Endothelial cell of umbilical vein (primary cell): ENCODE data around the gene TBX2. TPM values are rescaled to one million over a fixed set of nuclear protein-coding genes. Genes with fewer than 3 reads are reported as not detected.

Experiments
- BruUV-seq: library from RNA; stranded (reverse); fragments of 400-500 nt; replicated peaks from 2 replicates; lab custom pipeline; 2021; lab: Mats Ljungman, UMichigan
- CTCF ChIA-PET: fragments of 300-600, 350-600 bp; sonication (Branson Sonifier 250); formaldehyde crosslinking; loops from one replicate; lab custom pipeline; 2021; ENCODE audit warnings: antibody characterized with exemption, inconsistent platforms; lab: Charles Lee
- POLR2A ChIA-PET: fragments of 300-600, 350-600 bp; sonication (Branson Sonifier 250); formaldehyde crosslinking; loops from one replicate; lab custom pipeline; 2021; ENCODE audit warnings: antibody characterized with exemption, inconsistent platforms; lab: Charles Lee
- DNase-seq: peaks from one replicate; pipeline ENCODE4 v3.0.0-alpha.2; 2011; ENCODE audit warnings: low read depth, low spot score
- FAIRE-seq: peaks from 2 replicates; lab custom pipeline; 2011; peaks lifted over from hg19 to GRCh38; lab: Jason Lieb, UNC
- H2AFZ ChIP-seq: 2 replicates; pipeline ENCODE4 v1.6.0; 2012; ENCODE audit warnings: low read depth, low read length, control low read depth, inconsistent platforms
- H3K27ac ChIP-seq: 2 replicates; pipeline ENCODE4 v1.5.1; 2011; ENCODE audit warnings: low read depth, mild to moderate bottlenecking, control low read depth, low read length, moderate library complexity; ENCODE audit not compliant: insufficient read depth
- H3K27me3 ChIP-seq, 2 experiments: 2 replicates each; pipeline versions ENCODE4 v1.6.0 to v1.6.1; 2011; ENCODE audit warnings: low read length in 2 of 2, mixed read lengths in 1 of 2; ENCODE audit not compliant: control insufficient read depth in 2 of 2, insufficient read depth in 2 of 2
- H3K36me3 ChIP-seq, 2 experiments: 2 replicates in 1 of 2; 3 replicates in 1 of 2; pipeline ENCODE4 v1.5.1; 2011; ENCODE audit warnings: low read length in 2 of 2, mild to moderate bottlenecking in 1 of 2, moderate library complexity in 1 of 2; ENCODE audit not compliant: control insufficient read depth in 2 of 2, insufficient read depth in 2 of 2; ENCODE audit errors: extremely low read depth in 1 of 2
- H3K4me1 ChIP-seq: 3 replicates; pipeline ENCODE4 v1.5.1; 2011; ENCODE audit warnings: mild to moderate bottlenecking, low read length; ENCODE audit not compliant: control insufficient read depth, insufficient read depth; ENCODE audit errors: extremely low read depth
- H3K4me2 ChIP-seq: 2 replicates; pipeline ENCODE4 v1.6.1; 2011; ENCODE audit warnings: low read length, control low read depth, mixed read lengths; ENCODE audit not compliant: insufficient read depth
- H3K4me3 ChIP-seq, 3 experiments: fragments of 200-600 bp in 1 of 3; sonication (generic), shearing (Covaris generic) in 1 of 3; replicated peaks in 1 of 3; 2 replicates each; pipeline ENCODE4 v1.5.1; 2011 to 2016; ENCODE audit warnings: control low read depth in 3 of 3, low read length in 3 of 3, mild to moderate bottlenecking in 2 of 3, inconsistent platforms in 1 of 3, low read depth in 1 of 3, moderate library complexity in 1 of 3; ENCODE audit not compliant: insufficient read depth in 1 of 3
- H3K79me2 ChIP-seq: 2 replicates; pipeline ENCODE4 v1.6.0; 2012; ENCODE audit warnings: low read length, inconsistent platforms; ENCODE audit not compliant: control insufficient read depth, insufficient read depth
- H3K9ac ChIP-seq: replicated peaks from 2 replicates; pipeline ENCODE3; 2011; ENCODE audit warnings: low read length, control low read depth; ENCODE audit not compliant: insufficient read depth; ENCODE audit errors: extremely low read depth
- H3K9me1 ChIP-seq: replicated peaks from 3 replicates; pipeline ENCODE4 v1.6.0; 2011; ENCODE audit warnings: mild to moderate bottlenecking, low read length; ENCODE audit not compliant: control insufficient read depth, insufficient read depth; ENCODE audit errors: extremely low read depth
- H3K9me3 ChIP-seq: replicated peaks from 2 replicates; pipeline ENCODE4 v1.5.1; 2012; ENCODE audit warnings: low read length, inconsistent platforms; ENCODE audit not compliant: control insufficient read depth, insufficient read depth
- H4K20me1 ChIP-seq: replicated peaks from 2 replicates; pipeline ENCODE3; 2011; ENCODE audit warnings: mild to moderate bottlenecking, low read length; ENCODE audit not compliant: control insufficient read depth, insufficient read depth; ENCODE audit errors: extremely low read depth
- EZH2 ChIP-seq: IDR thresholded peaks from 2 replicates; pipeline ENCODE4 v1.6.1; 2012; ENCODE audit warnings: borderline replicate concordance, low read depth, mild to moderate bottlenecking, moderate library complexity, low read length, inconsistent platforms; ENCODE audit not compliant: severe bottlenecking
- FOS ChIP-seq: IDR thresholded peaks from 2 replicates; pipeline ENCODE4 v1.6.1; 2011; ENCODE audit warnings: mild to moderate bottlenecking, low read length, moderate library complexity, borderline replicate concordance; ENCODE audit not compliant: insufficient read depth
- GATA2 ChIP-seq: IDR thresholded peaks from 2 replicates; pipeline ENCODE4 v1.7.0; 2011; ENCODE audit warnings: low read depth, mild to moderate bottlenecking, moderate library complexity, mixed read lengths, low read length; ENCODE audit not compliant: insufficient read length, insufficient read depth
- JUN ChIP-seq: IDR thresholded peaks from 2 replicates; pipeline ENCODE4 v1.6.1; 2011; ENCODE audit warnings: borderline replicate concordance, low read depth; ENCODE audit not compliant: insufficient read length, insufficient read depth
- MYC ChIP-seq: IDR thresholded peaks from one replicate; pipeline ENCODE4 v1.6.1; 2011; ENCODE audit warnings: mild to moderate bottlenecking, low read depth, low read length
- POLR2A ChIP-seq: IDR thresholded peaks from 2 replicates; pipeline ENCODE4 v1.6.1; 2012; ENCODE audit warnings: low read depth, mild to moderate bottlenecking, control low read depth, low read length
- POLR2AphosphoS5 ChIP-seq: IDR thresholded peaks from 2 replicates; pipeline ENCODE4 v1.6.1; 2012; ENCODE audit warnings: low read depth, mild to moderate bottlenecking, control low read depth, low read length, moderate library complexity; ENCODE audit not compliant: insufficient read depth
- dilution Hi-C: fragments of 300-500 bp; cut with MboI; formaldehyde crosslinking; loops from one replicate; pipeline ENCODE4 v1.15.0; 2019; ENCODE audit warnings: low sequenced_read_pairs; ENCODE audit not compliant: extremely low pct_ligation_motif_present
- intact Hi-C: fragments of 100-400 bp; cut with micrococcal nuclease; formaldehyde crosslinking; loops from one replicate; pipeline ENCODE4 v1.10.0; 2022
- polyA plus RNA-seq, 4 experiments: library from polyadenylated mRNA; depleted of rRNA in 3 of 4; stranded (reverse) in 3 of 4; unstranded in 1 of 4; fragments of >200 nt; gene quantifications; 2 replicates each; pipeline versions ENCODE4 v1.2.1 to v1.2.3, GENCODE V29; 2011 to 2012; ENCODE audit warnings: missing spikeins in 1 of 4
- total RNA-seq: library from RNA; stranded (reverse); gene quantifications from 2 replicates; pipeline ENCODE4 v1.2.3, GENCODE V29; 2021
- TF ChIP-seq, protein P1 (sequence below): IDR thresholded peaks from 2 replicates; pipeline ENCODE4 v1.6.1; 2011; ENCODE audit not compliant: insufficient read depth, insufficient read length
- TF ChIP-seq, protein P2 (sequence below), 2 donors: IDR thresholded peaks; 1 replicate in 1 of 2; 2 replicates in 1 of 2; pipeline ENCODE4 v1.5.1; 2011; ENCODE audit warnings: low read length in 2 of 2, mild to moderate bottlenecking in 2 of 2, moderate library complexity in 2 of 2, control low read depth in 1 of 2, inconsistent platforms in 1 of 2, low read depth in 1 of 2; ENCODE audit not compliant: insufficient read depth in 1 of 2; ENCODE audit errors: extremely low read depth in 1 of 2

TBX2 gene
- total and polyA plus RNA-seq, 2 donors (not counting 3 experiments of a cell fraction or from before 2014, with no cell fraction given), result not detected

GRCh38 chr17:61443475-61443882 lies 43.8 kb downstream of the TBX2 start:
- Histone ChIP-seq H3K79me2 (no peaks in the 10 kb centered on the region), H3K9ac (no peak overlapping the region), H3K27me3 (peaks cover 18 to 24% of the 10 kb centered on the region in 2 experiments), H3K4me2 (no peak overlapping the region), H3K9me1 (no peaks in the 10 kb centered on the region), H3K4me1 (no peaks in the 10 kb centered on the region), H3K9me3 (no peaks in the 10 kb centered on the region), H2AFZ (no peak overlapping the region), H3K36me3 (no peaks in the 10 kb centered on the region), H4K20me1 (no peaks in the 10 kb centered on the region), H3K4me3 (no peak overlapping the region), H3K27ac (no peak overlapping the region)
- dilution Hi-C loops (no loop called here), intact Hi-C loops (no loop called here)
- DNase-seq, result no peak
- TF ChIP-seq FOS (no peak), POLR2A (no peak), JUN (no peak), EZH2 (no peak), POLR2AphosphoS5 (no peak), GATA2 (no peak), MYC (no peak)
- TF ChIP-seq, protein P1, sequence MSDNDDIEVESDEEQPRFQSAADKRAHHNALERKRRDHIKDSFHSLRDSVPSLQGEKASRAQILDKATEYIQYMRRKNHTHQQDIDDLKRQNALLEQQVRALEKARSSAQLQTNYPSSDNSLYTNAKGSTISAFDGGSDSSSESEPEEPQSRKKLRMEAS, result no peak
- TF ChIP-seq, protein P2, sequence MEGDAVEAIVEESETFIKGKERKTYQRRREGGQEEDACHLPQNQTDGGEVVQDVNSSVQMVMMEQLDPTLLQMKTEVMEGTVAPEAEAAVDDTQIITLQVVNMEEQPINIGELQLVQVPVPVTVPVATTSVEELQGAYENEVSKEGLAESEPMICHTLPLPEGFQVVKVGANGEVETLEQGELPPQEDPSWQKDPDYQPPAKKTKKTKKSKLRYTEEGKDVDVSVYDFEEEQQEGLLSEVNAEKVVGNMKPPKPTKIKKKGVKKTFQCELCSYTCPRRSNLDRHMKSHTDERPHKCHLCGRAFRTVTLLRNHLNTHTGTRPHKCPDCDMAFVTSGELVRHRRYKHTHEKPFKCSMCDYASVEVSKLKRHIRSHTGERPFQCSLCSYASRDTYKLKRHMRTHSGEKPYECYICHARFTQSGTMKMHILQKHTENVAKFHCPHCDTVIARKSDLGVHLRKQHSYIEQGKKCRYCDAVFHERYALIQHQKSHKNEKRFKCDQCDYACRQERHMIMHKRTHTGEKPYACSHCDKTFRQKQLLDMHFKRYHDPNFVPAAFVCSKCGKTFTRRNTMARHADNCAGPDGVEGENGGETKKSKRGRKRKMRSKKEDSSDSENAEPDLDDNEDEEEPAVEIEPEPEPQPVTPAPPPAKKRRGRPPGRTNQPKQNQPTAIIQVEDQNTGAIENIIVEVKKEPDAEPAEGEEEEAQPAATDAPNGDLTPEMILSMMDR (IDR thresholded peaks at IDR 0.05; ENCODE audit: extremely low read depth in 1 of 2, insufficient read depth in 1 of 2, low read depth in 1 of 2, low read length in 2 of 2), result no peak
- FAIRE-seq, result no peak
- ChIA-PET CTCF (interaction anchor here (1.3 kb wide), 1 partner anchor 24 kb away, joined by 3 read pairs; no protein-coding TSS in a partner anchor), POLR2A (no interaction called here)
- BruUV-seq, result no TSS peak
